HEK293T (cell line): ENCODE data around the gene CORO2B.

Source experiments
- CTCF ChIA-PET: fragments of 350-600 bp; formaldehyde crosslinking; extraction: SDS; loops from one replicate; lab custom pipeline; 2021; ENCODE audit warnings: antibody characterized with exemption, inconsistent platforms; lab: Yijun Ruan, JAX
- POLR2A ChIA-PET: fragments of 350-600 bp; formaldehyde crosslinking; extraction: SDS; loops from one replicate; lab custom pipeline; 2020; ENCODE audit warnings: antibody characterized with exemption, inconsistent platforms; lab: Yijun Ruan, JAX
- DNase-seq: peaks from one replicate; pipeline ENCODE4 v3.0.0; 2012; ENCODE audit warnings: mixed read lengths; ENCODE audit errors: extremely low spot score
- ARNT ChIP-seq: fragments of 450-650 bp; IDR thresholded peaks from 2 replicates; pipeline ENCODE4 v1.6.1; 2017; ENCODE audit warnings: mild to moderate bottlenecking
- BHLHE40 ChIP-seq: fragments of 450-650 bp; IDR thresholded peaks from 2 replicates; pipeline ENCODE4 v1.6.1; 2016; ENCODE audit warnings: mild to moderate bottlenecking, moderate library complexity, borderline replicate concordance
- CTBP1 ChIP-seq: fragments of 450-650 bp; IDR thresholded peaks from 2 replicates; pipeline ENCODE4 v1.6.1; 2016; ENCODE audit warnings: borderline replicate concordance
- ELF4 ChIP-seq: fragments of 450-650 bp; IDR thresholded peaks from 2 replicates; pipeline ENCODE4 v1.6.1; 2017; ENCODE audit warnings: antibody characterized with exemption
- FOXA1 ChIP-seq: fragments of 450-650 bp; IDR thresholded peaks from 2 replicates; pipeline ENCODE4 v1.6.1; 2016; ENCODE audit warnings: mild to moderate bottlenecking
- FOXK2 ChIP-seq: fragments of 450-650 bp; IDR thresholded peaks from 2 replicates; pipeline ENCODE4 v1.6.1; 2016; ENCODE audit warnings: mild to moderate bottlenecking
- FOXM1 ChIP-seq: fragments of 450-650 bp; IDR thresholded peaks from 2 replicates; pipeline ENCODE4 v1.6.1; 2017; ENCODE audit warnings: mild to moderate bottlenecking, borderline replicate concordance
- HDGF ChIP-seq: fragments of 450-650 bp; IDR thresholded peaks from 2 replicates; pipeline ENCODE4 v1.6.1; 2017; ENCODE audit warnings: antibody characterized with exemption, borderline replicate concordance
- L3MBTL2 ChIP-seq: fragments of 450-650 bp; conservative IDR thresholded peaks from 2 replicates; pipeline ENCODE4 v1.6.1; 2016; ENCODE audit warnings: mild to moderate bottlenecking
- LEF1 ChIP-seq: fragments of 450-650 bp; IDR thresholded peaks from 2 replicates; pipeline ENCODE4 v1.6.1; 2017; ENCODE audit warnings: mild to moderate bottlenecking, borderline replicate concordance
- NFRKB ChIP-seq: fragments of 450-650 bp; IDR thresholded peaks from 2 replicates; pipeline ENCODE4 v1.6.1; 2016; ENCODE audit warnings: mild to moderate bottlenecking, moderate library complexity
- PKNOX1 ChIP-seq: fragments of 450-650 bp; IDR thresholded peaks from 2 replicates; pipeline ENCODE4 v1.6.1; 2016
- SP1 ChIP-seq: fragments of 450-650 bp; IDR thresholded peaks from 2 replicates; pipeline ENCODE4 v1.6.1; 2017
- SUZ12 ChIP-seq: fragments of 450-650 bp; IDR thresholded peaks from 2 replicates; pipeline ENCODE4 v1.6.1; 2016; ENCODE audit warnings: mild to moderate bottlenecking
- TARDBP ChIP-seq: fragments of 450-650 bp; IDR thresholded peaks from 2 replicates; pipeline ENCODE4 v1.6.1; 2016
- ZNF384 ChIP-seq: fragments of 450-650 bp; IDR thresholded peaks from 2 replicates; pipeline ENCODE4 v1.6.1; 2016

CORO2B gene

GRCh38 chr15:68550498-68551295, 28.1 kb upstream of the CORO2B start:
- peak; percentile 68 for DNase-seq
- POLR2A ChIA-PET = no interaction called here

GRCh38 chr15:68551296-68551635, 27.5 kb upstream of the CORO2B start:
- no peak for DNase-seq
- TF ChIP-seq NFRKB (no peak), FOXK2 (no peak), HDGF (no peak), LEF1 (no peak), ELF4 (no peak), FOXM1 (no peak), ZNF384 (no peak)
- ChIA-PET POLR2A (no interaction called here), CTCF (interaction anchor here (1.8 to 3.5 kb wide), 4 partner anchors 9 to 122 kb away, joined by 7 to 26 read pairs (median 15); no protein-coding TSS in a partner anchor)

More at GRCh38 chr15:68550498-68551295, 28.1 kb upstream of the CORO2B start:
- no peak for TF ChIP-seq FOXK2
- no peak for TF ChIP-seq ELF4
- no peak for TF ChIP-seq SP1
- TF ChIP-seq FOXM1 = no peak
- no peak for TF ChIP-seq ARNT
- TF ChIP-seq ZNF384 = no peak
- TF ChIP-seq FOXA1 = no peak
- TF ChIP-seq PKNOX1 = no peak
- TF ChIP-seq NFRKB = no peak
- no peak for TF ChIP-seq SUZ12
- TF ChIP-seq TARDBP = no peak
- TF ChIP-seq HDGF = no peak
- TF ChIP-seq L3MBTL2 = no peak
- no peak for TF ChIP-seq BHLHE40
- no peak for TF ChIP-seq CTBP1
- no peak for TF ChIP-seq LEF1
- CTCF ChIA-PET = interaction anchor here (0.6 to 3.5 kb wide), 38 partner anchors 8 to 497 kb away, joined by 3 to 26 read pairs (median 4); no protein-coding TSS in a partner anchor

- ChIA-PET CTCF (interaction anchor here (0.6 to 3.6 kb wide), 2 partner anchors 153 to 373 kb away, joined by 3 to 23 read pairs; no protein-coding TSS in a partner anchor), POLR2A (no interaction called here)
Measured at GRCh38 chr15:68552344-68552743, 26.4 kb upstream of the CORO2B start.

GRCh38 chr15:68552773-68553172, 26.0 kb upstream of the CORO2B start:
- no peak for DNase-seq
- TF ChIP-seq ARNT (no peak), ZNF384 (no peak), BHLHE40 (no peak), TARDBP (no peak), L3MBTL2 (no peak), FOXM1 (no peak), LEF1 (no peak), FOXA1 (no peak), NFRKB (no peak), FOXK2 (no peak), SP1 (no peak), ELF4 (no peak), SUZ12 (no peak), PKNOX1 (no peak), HDGF (no peak)
- ChIA-PET POLR2A (no interaction called here), CTCF (interaction anchor here (0.6 to 3.6 kb wide), 3 partner anchors 80 to 372 kb away, joined by 3 to 23 read pairs (median 5); no protein-coding TSS in a partner anchor)

More at GRCh38 chr15:68552344-68552743, 26.4 kb upstream of the CORO2B start:
- DNase-seq = no peak
- TF ChIP-seq ZNF384 (no peak), LEF1 (no peak), HDGF (no peak), FOXK2 (no peak), BHLHE40 (no peak), SUZ12 (no peak), PKNOX1 (no peak), NFRKB (no peak), SP1 (no peak), CTBP1 (no peak), FOXA1 (no peak), FOXM1 (no peak), ELF4 (no peak)

GRCh38 chr15:68553314-68553993, 25.3 kb upstream of the CORO2B start:
- TF ChIP-seq FOXK2 (no peak), ARNT (no peak), BHLHE40 (no peak), PKNOX1 (no peak), SP1 (no peak), L3MBTL2 (no peak), TARDBP (no peak), LEF1 (no peak), SUZ12 (no peak), FOXA1 (no peak), NFRKB (no peak), ELF4 (no peak), CTBP1 (no peak), FOXM1 (no peak), ZNF384 (no peak)
- no peak for DNase-seq
- ChIA-PET POLR2A (no interaction called here), CTCF (interaction anchor here (0.6 to 3.6 kb wide), 7 partner anchors 11 to 371 kb away, joined by 3 to 29 read pairs (median 5); no protein-coding TSS in a partner anchor)
